CD4-positive, alpha-beta T cell treated with Interleukin-17A for 4 hours (primary cell): ENCODE data around the gene ZFHX3.
"Not testable (repeated sequence)": the region's sequence is repeated elsewhere in the genome, so short reads cannot be mapped to it uniquely, and the experiment has no call there.

Experiments used
- DNase-seq: peaks from one replicate; pipeline ENCODE4 v3.0.0-alpha.2; 2020; ENCODE audit warnings: mixed read lengths

ZFHX3 gene

GRCh38 chr16:73047536-73048291, at the start of gene ZFHX3:
Gene ZFHX3, minus strand, starts transcription at chr16:73048128. Its CDS starts 87,983 bp downstream, at chr16:72960145.
- DNase-seq = peak; percentile 54

- no peak for DNase-seq
Measured at GRCh38 chr16:73096510-73096909, 48.6 kb upstream of the ZFHX3 start.

- DNase-seq = no peak
Measured at GRCh38 chr16:73095885-73096421, 48.0 kb upstream of the ZFHX3 start.

- DNase-seq = no peak
Measured at GRCh38 chr16:73095142-73095820, 47.4 kb upstream of the ZFHX3 start.

GRCh38 chr16:73094371-73094770, 46.4 kb upstream of the ZFHX3 start:
- no peak for DNase-seq

GRCh38 chr16:73093146-73094144, 45.5 kb upstream of the ZFHX3 start:
- no peak for DNase-seq

- peak; percentile 10 for DNase-seq
Measured at GRCh38 chr16:73092236-73092781, 44.4 kb upstream of the ZFHX3 start.

GRCh38 chr16:73091174-73091573, 43.2 kb upstream of the ZFHX3 start:
- no peak for DNase-seq

- no peak for DNase-seq
Measured at GRCh38 chr16:73089420-73089819, 41.5 kb upstream of the ZFHX3 start.

GRCh38 chr16:73086108-73086507, 38.2 kb upstream of the ZFHX3 start:
- DNase-seq = no peak

- DNase-seq = no peak
Measured at GRCh38 chr16:73083271-73083670, 35.3 kb upstream of the ZFHX3 start.

- DNase-seq = not testable (repeated sequence)
Measured at GRCh38 chr16:73082634-73083051, 34.7 kb upstream of the ZFHX3 start.

- no peak for DNase-seq
Measured at GRCh38 chr16:73080931-73081330, 33.0 kb upstream of the ZFHX3 start.

- no peak for DNase-seq
Measured at GRCh38 chr16:73076324-73076810, 28.4 kb upstream of the ZFHX3 start.

- DNase-seq = no peak
Measured at GRCh38 chr16:73074382-73074781, 26.5 kb upstream of the ZFHX3 start.

- DNase-seq = not testable (repeated sequence)
Measured at GRCh38 chr16:73072051-73072450, 24.1 kb upstream of the ZFHX3 start.

GRCh38 chr16:73071131-73071940, 23.4 kb upstream of the ZFHX3 start:
- DNase-seq = no peak

GRCh38 chr16:73069581-73070262, 21.8 kb upstream of the ZFHX3 start:
- no peak for DNase-seq

GRCh38 chr16:73068541-73069401, 20.8 kb upstream of the ZFHX3 start:
- no peak for DNase-seq
